Activated CD4-positive, alpha-beta T cell treated with anti-CD3 and anti-CD28 coated beads, Interleukin-2, Interleukin-6, amounts not matched to agents 100 ng/mL and 50 ng/mL, durations not matched to agents 16 hours and 8 hours (primary cell): ENCODE data around the gene TMEM72.
A peak's percentile ranks its signal among the peaks of the same experiment; 100 is the strongest.

ENCODE experiments used
- DNase-seq: peaks from one replicate; pipeline ENCODE4 v3.0.0-alpha.2; 2020

Gene TMEM72

GRCh38 chr10:44890696-44891563 is 20.2 kb upstream of the TMEM72 start:
- no peak for DNase-seq

DNA sequence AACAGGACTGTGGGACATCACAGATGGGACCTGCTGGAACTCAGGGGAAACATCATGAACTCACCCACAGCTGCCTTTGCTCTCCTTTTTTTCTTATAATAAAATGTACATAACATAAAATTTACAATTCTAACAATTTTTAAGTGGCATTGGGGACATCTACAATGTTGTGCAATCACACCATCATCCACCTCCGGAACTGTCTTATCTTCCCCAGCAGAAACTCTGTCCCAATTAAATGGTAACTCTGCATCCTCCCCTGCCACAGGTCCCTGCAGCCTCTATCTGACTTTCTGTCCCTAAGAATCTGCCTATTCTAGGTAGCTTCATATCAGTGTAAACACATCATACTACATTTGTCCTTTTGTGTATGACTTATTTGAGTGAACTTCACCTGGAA is 19.4 kb upstream of the TMEM72 start:
- DNase-seq = no peak

DNA sequence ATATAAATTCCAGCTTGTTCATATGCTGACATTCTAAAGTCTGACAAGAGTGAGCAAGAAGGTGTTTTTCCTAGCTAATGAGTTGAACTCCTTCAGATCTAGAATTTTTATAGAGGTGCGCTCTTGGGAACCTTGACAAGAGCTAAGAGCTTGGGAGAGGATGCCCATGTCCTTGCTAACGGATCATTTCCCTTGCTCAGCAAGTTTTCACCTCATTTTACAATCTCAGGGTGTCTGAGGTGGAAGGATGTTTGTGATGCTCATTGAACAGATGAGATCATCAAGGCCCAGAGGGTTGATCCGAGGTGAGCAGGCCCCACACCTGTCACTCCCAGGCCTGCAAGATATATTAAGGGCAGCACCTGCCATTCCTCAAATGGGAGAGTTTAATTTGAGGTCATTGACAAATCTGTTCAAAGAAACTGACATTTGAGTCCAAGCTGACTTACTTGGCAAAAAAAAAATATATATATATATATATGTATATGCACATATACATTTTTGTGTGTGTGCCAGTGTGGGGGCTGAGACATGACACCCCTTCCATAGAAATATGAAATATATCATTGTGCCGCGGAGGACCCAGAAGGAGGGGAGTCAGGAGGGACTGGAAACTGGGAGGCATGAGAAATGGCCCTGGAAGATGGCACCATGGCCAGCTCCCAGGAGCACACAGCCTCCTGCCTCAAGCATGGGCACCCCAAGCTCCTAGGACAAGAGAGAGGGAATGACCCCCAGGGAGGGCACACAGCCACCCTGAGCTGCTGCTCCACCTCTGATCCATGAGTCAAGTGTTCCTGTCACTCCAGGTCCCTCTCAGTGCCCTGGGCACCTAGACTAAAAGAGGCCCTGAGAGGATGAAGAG is 17.3 kb upstream of the TMEM72 start:
- DNase-seq = no peak

- no peak for DNase-seq
Observed at GRCh38 chr10:44894691-44895090, 16.4 kb upstream of the TMEM72 start.

GRCh38 chr10:44895280-44895679 is 15.9 kb upstream of the TMEM72 start:
- DNase-seq = no peak

GRCh38 chr10:44897049-44897448 is 14.1 kb upstream of the TMEM72 start:
- DNase-seq = no peak

- no peak for DNase-seq
Observed at GRCh38 chr10:44898665-44899064, 12.5 kb upstream of the TMEM72 start.

- DNase-seq = no peak
Observed at GRCh38 chr10:44899450-44900080, 11.6 kb upstream of the TMEM72 start.

GRCh38 chr10:44902941-44903545 is 8.1 kb upstream of the TMEM72 start:
- no peak for DNase-seq

DNA sequence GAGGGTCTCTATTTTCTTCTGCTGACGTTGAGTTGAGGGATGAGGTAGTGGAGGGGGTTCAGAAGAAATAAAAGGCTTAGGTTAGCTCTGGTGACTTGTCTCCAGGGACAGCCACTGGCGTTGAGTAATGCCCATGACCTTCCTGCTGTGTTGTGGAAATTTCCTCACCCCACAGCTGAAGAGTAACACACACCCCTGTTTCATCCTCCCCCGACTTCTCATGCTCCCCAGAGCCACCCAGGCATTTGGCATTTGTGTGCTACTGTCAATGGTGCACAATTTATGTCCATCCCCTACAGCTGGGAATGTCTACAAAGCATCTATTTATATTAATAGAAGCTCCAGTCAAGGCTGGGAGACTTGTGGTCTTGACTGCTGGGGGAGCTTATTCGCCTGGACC is 4.7 kb upstream of the TMEM72 start:
- DNase-seq = no peak

DNA sequence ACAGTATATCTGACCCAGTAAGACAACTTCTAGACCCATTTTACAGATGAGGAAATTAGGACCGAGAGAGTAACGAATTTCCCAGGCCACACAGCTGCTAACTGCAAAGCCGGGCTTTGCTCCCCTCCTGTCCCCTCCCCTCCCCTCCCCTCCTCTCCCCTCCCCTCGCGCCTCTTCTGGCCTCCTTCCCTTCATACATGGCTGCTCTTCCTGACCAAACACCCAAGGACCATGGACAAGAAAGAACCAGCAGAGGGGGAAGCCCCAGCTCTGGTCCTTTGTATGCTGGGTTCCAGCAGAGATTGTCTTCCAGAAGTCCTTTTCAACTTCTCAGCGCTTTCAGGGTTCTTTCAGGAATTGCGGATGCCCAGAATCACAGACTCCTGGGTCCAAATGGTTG is 3.6 kb upstream of the TMEM72 start:
- DNase-seq = no peak

DNA sequence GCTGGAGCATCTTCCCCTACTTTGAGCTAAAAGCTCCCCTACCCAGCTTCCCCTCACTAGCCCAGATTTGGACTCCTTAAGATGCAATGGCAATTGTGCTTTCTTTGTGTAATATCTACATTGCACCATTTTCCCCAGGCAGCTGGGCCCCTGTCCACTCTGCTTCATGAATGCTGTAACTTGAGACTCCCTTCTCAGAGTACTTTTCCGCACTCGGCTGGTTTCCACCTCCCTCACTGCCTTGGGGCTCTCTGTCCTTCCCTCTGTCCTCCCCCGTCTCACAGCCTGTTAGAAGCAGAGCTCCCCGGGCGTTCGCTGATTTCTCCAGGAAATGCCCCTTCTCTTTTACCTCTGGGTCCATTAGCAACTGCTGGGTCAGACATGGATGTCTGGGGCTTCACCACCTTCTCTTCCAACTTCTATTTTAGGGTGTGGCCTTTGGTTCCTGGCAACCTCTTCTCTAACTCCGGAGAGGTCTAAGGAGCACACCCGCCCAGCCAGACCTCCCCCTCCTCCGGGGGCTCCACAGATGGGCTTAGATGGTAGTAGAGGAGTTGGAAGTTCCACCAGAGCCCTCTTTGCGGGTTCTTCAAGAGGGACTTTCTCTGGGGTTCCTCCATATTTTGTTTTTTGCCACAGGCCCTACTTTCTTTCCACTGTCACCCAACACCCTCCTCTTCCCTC is 2.9 kb upstream of the TMEM72 start:
- no peak for DNase-seq

DNA sequence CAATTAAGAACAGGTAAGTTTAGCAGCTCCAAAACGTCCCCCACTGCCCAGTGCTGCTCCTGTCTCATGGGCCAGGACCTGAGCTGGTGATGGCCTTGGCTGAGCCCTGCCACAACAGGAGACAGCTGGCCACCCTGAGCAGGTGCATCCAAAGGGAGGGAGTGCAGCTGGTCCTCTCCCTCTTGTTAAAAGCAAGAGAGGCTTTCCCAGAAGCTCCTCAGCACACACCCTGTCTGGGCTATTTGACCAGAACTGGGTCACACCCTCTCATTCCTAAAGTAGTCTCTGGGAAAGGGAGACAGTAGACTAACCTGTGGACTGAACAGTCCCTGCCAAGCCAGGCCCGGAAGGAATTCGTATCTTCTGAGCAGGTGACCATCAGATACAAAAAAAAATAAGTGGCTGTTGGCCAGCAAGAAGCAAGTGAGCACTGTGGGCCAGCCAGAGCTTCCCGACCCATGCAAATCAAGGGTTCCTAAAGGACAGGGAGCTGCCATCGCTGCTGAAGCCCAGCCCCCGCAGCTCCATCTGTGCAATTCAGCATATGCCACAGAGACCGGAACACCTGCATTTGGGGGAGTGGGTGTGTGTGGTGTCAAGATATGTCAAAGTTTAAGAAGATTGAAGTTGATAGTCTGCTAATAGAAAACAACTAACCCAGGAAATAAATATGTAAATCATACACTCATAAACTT is 2.1 kb upstream of the TMEM72 start:
- DNase-seq = no peak

DNA sequence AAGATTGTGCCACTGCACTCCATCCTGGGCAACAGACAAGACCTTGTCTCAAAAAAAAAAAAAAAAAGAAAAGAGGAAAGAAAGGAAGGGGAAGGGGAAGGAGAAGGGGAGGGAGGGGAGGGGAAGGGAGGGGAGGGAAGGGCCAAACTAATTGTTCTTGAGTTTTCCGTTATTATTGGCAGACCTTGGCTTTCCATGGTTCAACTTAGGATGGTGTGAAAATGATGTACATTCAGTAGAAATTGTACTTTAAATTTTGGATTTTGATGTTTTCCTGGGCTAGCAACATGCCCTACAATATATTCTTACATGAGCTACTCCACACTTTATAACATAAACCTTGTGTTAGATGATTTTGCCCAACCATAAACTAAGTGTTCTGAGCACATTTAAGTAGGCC is 1.2 kb upstream of the TMEM72 start:
- DNase-seq = no peak

DNA sequence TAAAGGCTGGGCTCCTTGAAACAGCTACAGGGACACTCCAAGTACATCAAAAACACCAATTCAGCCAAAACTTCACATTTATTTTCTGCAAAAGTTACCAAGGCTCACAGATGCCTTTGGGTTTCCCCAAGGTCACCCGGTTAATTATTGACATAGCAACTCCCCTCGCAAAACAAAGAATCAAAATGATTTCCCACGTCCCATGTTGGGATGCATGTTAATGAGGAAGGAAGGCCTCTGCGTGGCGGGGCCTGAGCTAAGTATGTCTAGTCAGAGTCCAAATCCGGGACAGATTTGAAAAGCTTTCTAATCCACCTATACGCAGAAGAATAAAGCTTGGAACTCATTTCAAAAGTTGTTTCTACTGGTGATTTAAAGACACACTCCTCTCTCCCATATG is 535 bp upstream of the TMEM72 start:
- DNase-seq = no peak

GRCh38 chr10:44911951-44912350 is 814 bp downstream of the TMEM72 start:
- DNase-seq = no peak

DNA sequence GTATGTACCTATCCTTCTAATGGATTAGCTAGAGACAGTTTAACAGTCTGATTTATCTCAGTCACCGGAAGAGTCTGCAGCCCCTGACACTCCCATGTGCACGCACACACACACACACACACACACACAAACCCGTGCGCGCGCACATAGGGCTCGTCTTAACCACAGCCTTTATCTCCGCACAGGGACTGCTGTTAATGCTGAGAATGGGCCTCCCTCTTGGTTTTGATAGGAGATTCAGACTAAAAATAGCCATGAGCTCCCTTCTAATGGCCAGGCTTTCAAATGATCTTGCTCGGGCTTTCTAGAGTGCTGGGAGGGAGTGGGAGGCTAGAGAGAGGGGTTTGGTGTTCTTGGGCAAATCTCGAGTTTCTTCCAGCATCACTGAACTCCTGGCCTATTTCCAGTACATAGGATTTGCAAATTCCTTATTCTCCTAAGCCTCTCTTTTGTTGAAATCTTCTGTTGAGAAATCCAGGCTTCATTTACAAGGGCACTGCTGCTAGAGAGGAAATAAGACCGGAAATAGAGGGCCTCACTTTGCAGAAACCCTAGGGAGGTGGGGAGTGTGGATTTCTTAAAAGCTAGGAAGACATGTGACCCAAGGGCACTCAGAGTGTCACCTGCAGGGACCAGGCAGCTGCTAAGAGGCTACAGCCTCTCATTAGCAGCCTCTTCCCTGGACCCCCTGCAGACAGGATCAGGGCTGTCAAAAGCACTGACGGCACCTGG is 2.4 kb downstream of the TMEM72 start:
- peak; percentile 17 for DNase-seq

DNA sequence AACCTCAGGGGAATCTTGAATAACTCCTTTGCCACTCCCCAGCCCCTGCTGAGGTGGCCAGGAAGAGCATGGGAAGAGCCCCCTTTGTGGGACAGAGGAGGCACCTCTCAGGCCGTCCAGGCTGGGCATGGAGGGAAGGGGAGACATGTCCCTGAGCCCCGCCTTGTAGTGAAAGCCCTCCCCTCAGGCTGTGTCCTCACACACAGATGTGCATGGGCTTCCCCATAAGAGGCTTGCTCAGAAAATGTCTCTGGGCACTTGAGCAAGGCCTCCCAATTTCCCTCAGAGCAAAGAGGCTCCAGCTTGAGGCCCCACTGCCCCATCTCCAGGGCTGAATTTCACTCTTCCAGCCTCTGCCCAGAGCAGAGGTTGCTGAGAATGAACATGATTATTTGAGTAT is 3.8 kb downstream of the TMEM72 start:
- no peak for DNase-seq

GRCh38 chr10:44916429-44916828 is 5.3 kb downstream of the TMEM72 start:
- no peak for DNase-seq

- no peak for DNase-seq
Observed at GRCh38 chr10:44917848-44918247, 6.7 kb downstream of the TMEM72 start.

DNA sequence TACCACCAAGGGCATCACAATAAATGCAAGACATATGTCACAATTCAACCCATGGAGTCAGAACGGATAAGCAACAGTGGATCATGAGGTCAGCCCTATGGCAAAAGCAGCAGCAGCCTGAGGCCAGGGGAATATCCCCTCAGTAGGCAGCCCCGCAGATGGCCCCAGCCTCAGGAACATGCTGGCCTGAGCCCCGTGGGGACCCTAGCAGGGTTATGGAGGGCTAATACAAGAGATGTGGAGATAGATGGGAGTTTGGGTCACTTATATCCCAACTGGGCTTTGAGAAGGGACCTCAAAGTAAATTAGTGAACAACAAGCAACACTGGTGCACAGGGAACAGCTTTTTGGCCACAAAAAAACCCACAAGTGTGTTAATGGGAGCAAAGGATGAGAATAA is 9.1 kb downstream of the TMEM72 start:
- no peak for DNase-seq
